Measurements from ENCODE around the gene VAC14. TPM values are rescaled to one million over a fixed set of nuclear protein-coding genes. Genes with fewer than 3 reads are reported as not detected.

The VAC14 gene
- total RNA-seq, 1 experiment from 2014 or later: 49.9 TPM

- peaks cover 12% of the 10 kb centered on the region; the same call in 1 of the 2 replicates for H3K79me2 ChIP-seq (ENCODE audit: insufficient read depth, low read length)
- no peak overlapping the region for H2AFZ ChIP-seq (ENCODE audit: low read length)
Observed at GRCh38 chr16:70796301-70796700, 4.7 kb downstream of the VAC14 start.

More at GRCh38 chr16:70796301-70796700, 4.7 kb downstream of the VAC14 start:
- Mint-ChIP-seq H3K27me3 (ENCODE audit: low read depth) (no peaks in the 10 kb centered on the region), H3K36me3 (ENCODE audit: insufficient read depth in 1 of 3, low read depth in 3 of 3) (peaks cover 0 to 8% (median 4%) of the 10 kb centered on the region in 3 experiments; a peak in 4 of 7 replicates), H3K9me3 (no peaks in the 10 kb centered on the region; a peak in 1 of 5 replicates), H3K4me3 (no peak overlapping the region), H3K27ac (no peak overlapping the region), H3K4me1 (peaks cover 13 to 16% of the 10 kb centered on the region in 2 experiments)
- Histone ChIP-seq H4K91ac (ENCODE audit: insufficient read length, low read depth, low read length) (no peak overlapping the region), H3K4me2 (ENCODE audit: insufficient read depth, insufficient read length, low read length) (no peak overlapping the region), H3K18ac (ENCODE audit: insufficient read length, low read depth, low read length) (no peak overlapping the region), H2BK15ac (ENCODE audit: low read depth, low read length) (no peak overlapping the region), H3T11ph (ENCODE audit: low read length) (no peak overlapping the region), H3K27ac (ENCODE audit: insufficient read length, low read depth, low read length) (no peak overlapping the region), H2BK20ac (ENCODE audit: low read depth, low read length, poor library complexity, severe bottlenecking) (no peak overlapping the region), H2BK120ac (ENCODE audit: low read depth, low read length, poor library complexity, severe bottlenecking) (no peak overlapping the region), H4K8ac (replicated peaks; ENCODE audit: insufficient read length, low read depth, low read length) (no peak overlapping the region), H3K9me3 (ENCODE audit: control insufficient read depth, low read depth, low read length) (no peaks in the 10 kb centered on the region), H4K5ac (ENCODE audit: insufficient read length, low read depth, low read length) (no peak overlapping the region), H3K14ac (ENCODE audit: insufficient read depth, low read length) (no peak overlapping the region), H3K23me2 (ENCODE audit: insufficient read length, low read depth, low read length, poor library complexity, severe bottlenecking) (peaks cover 3% of the 10 kb centered on the region), H3K27me3 (ENCODE audit: insufficient read depth, low read length) (no peaks in the 10 kb centered on the region), H3K56ac (ENCODE audit: insufficient read length, low read depth, low read length) (no peak overlapping the region), H3K79me1 (ENCODE audit: insufficient read depth, low read depth, low read length, poor library complexity, severe bottlenecking) (peaks cover 14% of the 10 kb centered on the region), H3K23ac (ENCODE audit: insufficient read length, low read depth, low read length) (no peak overlapping the region), H3K4me1 (ENCODE audit: insufficient read depth, low read length) (no peaks in the 10 kb centered on the region), H3K4ac (ENCODE audit: low read depth, low read length) (no peak overlapping the region), H2BK5ac (ENCODE audit: insufficient read length, low read length) (no peak overlapping the region), H3K9ac (ENCODE audit: extremely low read depth, insufficient read length, low read length) (no peak overlapping the region), H2BK12ac (ENCODE audit: insufficient read length, low read depth, low read length) (no peak overlapping the region), H4K20me1 (ENCODE audit: control insufficient read depth, insufficient read depth, insufficient read length) (no peaks in the 10 kb centered on the region), H2AK5ac (ENCODE audit: insufficient read length, low read length) (no peak overlapping the region)
- no CpG with 5 or more reads among the region's 3 CpGs for WGBS (ENCODE audit: extremely low coverage, insufficient read length, low lambda C conversion rate)
- no peak for DNase-seq
- TF ChIP-seq, protein P1, sequence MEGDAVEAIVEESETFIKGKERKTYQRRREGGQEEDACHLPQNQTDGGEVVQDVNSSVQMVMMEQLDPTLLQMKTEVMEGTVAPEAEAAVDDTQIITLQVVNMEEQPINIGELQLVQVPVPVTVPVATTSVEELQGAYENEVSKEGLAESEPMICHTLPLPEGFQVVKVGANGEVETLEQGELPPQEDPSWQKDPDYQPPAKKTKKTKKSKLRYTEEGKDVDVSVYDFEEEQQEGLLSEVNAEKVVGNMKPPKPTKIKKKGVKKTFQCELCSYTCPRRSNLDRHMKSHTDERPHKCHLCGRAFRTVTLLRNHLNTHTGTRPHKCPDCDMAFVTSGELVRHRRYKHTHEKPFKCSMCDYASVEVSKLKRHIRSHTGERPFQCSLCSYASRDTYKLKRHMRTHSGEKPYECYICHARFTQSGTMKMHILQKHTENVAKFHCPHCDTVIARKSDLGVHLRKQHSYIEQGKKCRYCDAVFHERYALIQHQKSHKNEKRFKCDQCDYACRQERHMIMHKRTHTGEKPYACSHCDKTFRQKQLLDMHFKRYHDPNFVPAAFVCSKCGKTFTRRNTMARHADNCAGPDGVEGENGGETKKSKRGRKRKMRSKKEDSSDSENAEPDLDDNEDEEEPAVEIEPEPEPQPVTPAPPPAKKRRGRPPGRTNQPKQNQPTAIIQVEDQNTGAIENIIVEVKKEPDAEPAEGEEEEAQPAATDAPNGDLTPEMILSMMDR (conservative IDR thresholded peaks at IDR 0.05): no peak
